Measurements from ENCODE around the gene AP2A2.

The AP2A2 gene

GRCh38 chr11:1055990-1056771, 130.5 kb downstream of the AP2A2 start (continued):
- no peak for TF ChIP-seq ZNF518A (tag by site-specific recombination; conservative IDR thresholded peaks at IDR 0.05; ENCODE audit: low read depth)

- Histone ChIP-seq H3K9me3 (ENCODE audit: control insufficient read depth, insufficient read depth, low read depth, low read length) (no peaks in the 10 kb centered on the region), H3K36me3 (ENCODE audit: control insufficient read depth in 2 of 2, insufficient read depth in 1 of 2, low read length in 2 of 2) (no peaks in the 10 kb centered on the region), H3K27ac (ENCODE audit: extremely low read depth, low read depth, low read length) (no peak overlapping the region), H3K4me3 (ENCODE audit: low read depth, low read length) (no peak overlapping the region), H3K4me1 (ENCODE audit: control insufficient read depth, insufficient read depth, low read length) (no peaks in the 10 kb centered on the region)
- no peak for TF ChIP-seq MEIS1 (CRISPR knock-in tag; IDR thresholded peaks at IDR 0.05; ENCODE audit: borderline replicate concordance)
- TF ChIP-seq SP3 (tag by site-specific recombination; IDR thresholded peaks at IDR 0.05) = no peak
- no peak for TF ChIP-seq SALL2 (tag by site-specific recombination; IDR thresholded peaks at IDR 0.05; ENCODE audit: borderline replicate concordance)
- ChIA-PET POLR2A (interaction anchor here (0.7 kb wide), 1 partner anchor 255 kb away, joined by 4 read pairs; no protein-coding TSS in a partner anchor), CTCF (no interaction called here)
Measured at GRCh38 chr11:1057806-1058205, 132.1 kb downstream of the AP2A2 start.

GRCh38 chr11:1059759-1060158, 134.1 kb downstream of the AP2A2 start:
- TF ChIP-seq ZNF571 (tag by site-specific recombination; IDR thresholded peaks at IDR 0.05) (no peak), ZBTB6 (tag by site-specific recombination; IDR thresholded peaks at IDR 0.05) (no peak), HOXC10 (CRISPR knock-in tag; IDR thresholded peaks at IDR 0.05) (no peak), HIC1 (tag by site-specific recombination; IDR thresholded peaks at IDR 0.05) (no peak), ZFP3 (tag by site-specific recombination; IDR thresholded peaks at IDR 0.05; ENCODE audit: low read depth) (no peak), RBAK (tag by site-specific recombination; IDR thresholded peaks at IDR 0.05) (no peak), MEIS1 (CRISPR knock-in tag; IDR thresholded peaks at IDR 0.05; ENCODE audit: borderline replicate concordance) (no peak)
- Histone ChIP-seq H3K36me3 (ENCODE audit: control insufficient read depth in 2 of 2, insufficient read depth in 1 of 2, low read length in 2 of 2) (no peaks in the 10 kb centered on the region), H3K4me3 (ENCODE audit: low read depth, low read length) (no peak overlapping the region), H3K27ac (ENCODE audit: extremely low read depth, low read depth, low read length) (no peak overlapping the region), H3K4me1 (ENCODE audit: control insufficient read depth, insufficient read depth, low read length) (no peaks in the 10 kb centered on the region), H3K9me3 (ENCODE audit: control insufficient read depth, insufficient read depth, low read depth, low read length) (no peaks in the 10 kb centered on the region)
- ChIA-PET POLR2A (no interaction called here), CTCF (interaction anchor here (0.7 to 1.0 kb wide), 2 partner anchors 9 to 1487 kb away, joined by 3 read pairs; no protein-coding TSS in a partner anchor)
